T-helper 2 cell treated with Interferon-gamma antibody and Interleukin-4, amounts not matched to agents 100 ng/mL and 5 ng/mL, for 36 hours (primary cell): ENCODE results near the gene ZNF804B. TPM values are rescaled to one million over a fixed set of nuclear protein-coding genes. Genes with fewer than 3 reads are reported as not detected.

ENCODE experiments used
- intact Hi-C: fragments of 100-400 bp; cut with micrococcal nuclease; formaldehyde crosslinking; loops from one replicate; pipeline ENCODE4 v1.15.1; 2023
- total RNA-seq: library from RNA; stranded (reverse); gene quantifications from 2 replicates; pipeline ENCODE4 v1.2.3, GENCODE V29; 2022

Gene ZNF804B
- total RNA-seq: not detected in 2 replicates

GRCh38 chr7:88759230-88760135 is at the start of gene ZNF804B:
Gene ZNF804B (plus strand): TSS chr7:88759700. CDS start chr7:88759977, 277 bp downstream.
- intact Hi-C loops: no loop called here

DNA sequence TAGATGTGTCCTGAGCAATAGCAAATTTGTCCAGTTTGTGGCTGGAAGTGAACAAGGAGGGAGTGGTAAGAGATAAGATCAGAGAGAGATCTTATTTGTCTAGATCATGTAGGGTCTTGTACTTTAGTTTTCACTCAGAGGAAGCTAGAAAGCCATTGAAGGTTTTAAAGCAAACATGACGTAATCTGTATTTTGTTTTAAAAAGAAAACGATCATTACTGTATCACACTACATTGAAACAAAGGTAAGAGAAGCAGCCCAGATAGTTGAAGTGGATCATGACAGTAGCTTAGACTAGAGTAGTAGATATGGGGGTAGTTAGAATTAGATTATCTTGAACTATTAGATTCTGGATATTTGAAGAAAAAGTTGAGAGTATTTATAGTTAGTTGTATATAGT is 23.6 kb upstream of the ZNF804B start:
- intact Hi-C loops: no loop called here

GRCh38 chr7:88737632-88738031 is 21.9 kb upstream of the ZNF804B start:
- intact Hi-C loops: no loop called here

DNA sequence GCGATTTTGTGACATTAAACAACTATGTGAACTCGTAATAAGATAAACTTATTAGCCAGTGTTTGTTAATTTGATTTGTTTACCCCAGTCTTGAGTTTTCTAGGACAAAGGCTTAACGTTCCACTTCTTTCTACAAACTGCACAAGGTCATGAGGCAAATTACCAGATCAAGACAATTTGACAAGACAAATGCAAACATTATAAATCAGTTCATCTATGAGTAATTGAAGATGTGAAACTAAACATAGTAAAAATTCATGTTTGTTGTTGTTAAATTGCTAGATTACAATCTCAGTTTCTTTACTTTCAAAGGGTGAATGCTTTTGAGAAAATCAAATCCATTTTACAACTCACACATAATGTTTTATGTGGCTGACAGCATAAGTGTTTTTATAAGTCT is 13.4 kb upstream of the ZNF804B start:
- intact Hi-C loops: no loop called here

GRCh38 chr7:88756802-88757201 is 2.7 kb upstream of the ZNF804B start:
- intact Hi-C loops: no loop called here

DNA sequence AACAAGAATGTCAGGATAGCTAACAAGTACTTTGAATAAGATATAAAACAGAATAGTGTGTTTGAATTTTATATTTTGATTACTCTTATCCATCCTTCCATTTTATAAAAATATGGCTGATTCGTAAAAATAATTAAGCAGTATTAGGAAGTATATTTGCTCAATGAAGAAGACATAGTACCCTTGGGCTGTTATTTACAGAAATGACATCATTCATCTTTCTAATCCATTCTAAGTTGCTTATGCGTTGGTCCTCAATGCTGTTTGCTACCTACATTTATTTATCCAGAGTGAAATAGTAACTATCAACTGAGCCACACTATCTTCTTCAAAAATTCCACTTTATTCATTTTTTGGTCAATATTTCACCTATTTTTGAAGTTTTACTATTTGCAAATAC is 2.1 kb upstream of the ZNF804B start:
- intact Hi-C loops: no loop called here

GRCh38 chr7:88758381-88759229 is 895 bp upstream of the ZNF804B start:
- intact Hi-C loops: no loop called here

DNA sequence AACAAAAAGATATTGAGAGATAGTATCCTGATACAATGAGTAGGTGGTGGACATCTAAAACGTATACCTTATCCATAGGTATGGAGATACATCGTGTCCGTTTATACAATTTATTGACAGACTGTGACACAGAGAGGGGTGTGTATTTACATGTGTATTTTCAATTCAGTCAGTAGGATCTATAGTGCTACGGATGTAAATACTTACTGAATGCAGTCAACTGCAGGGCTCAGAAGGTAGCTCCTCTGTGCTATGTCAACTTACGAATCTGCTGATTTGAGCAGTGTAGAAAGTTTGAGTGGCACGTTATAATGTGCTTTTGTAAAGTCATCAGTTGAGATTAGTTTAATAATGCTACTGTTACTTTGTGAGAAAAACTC is 626 bp downstream of the ZNF804B start:
- intact Hi-C loops: no loop called here

- intact Hi-C loops: no loop called here
Observed at GRCh38 chr7:88761779-88762178, 2.3 kb downstream of the ZNF804B start.

GRCh38 chr7:88771417-88771816 is 11.9 kb downstream of the ZNF804B start:
- intact Hi-C loops: no loop called here

DNA sequence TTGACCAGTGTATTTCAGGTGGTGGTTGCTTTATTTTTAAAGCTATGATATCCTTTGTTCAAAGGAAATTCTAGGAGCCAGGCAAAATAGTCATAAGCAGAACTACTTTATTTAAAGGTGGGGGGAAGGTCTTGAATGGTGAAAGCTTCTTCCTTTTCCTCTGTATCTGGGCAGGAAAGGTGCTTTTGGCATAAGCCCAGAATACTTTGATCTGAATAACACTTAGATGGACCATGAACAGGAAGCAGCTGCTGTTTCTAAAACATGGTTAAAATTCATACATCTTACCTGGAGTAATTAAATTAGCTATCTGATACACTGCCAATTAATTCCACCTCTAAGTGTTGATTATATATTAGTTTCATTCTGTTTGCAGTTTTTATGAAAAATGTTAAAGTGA is 13.3 kb downstream of the ZNF804B start:
- intact Hi-C loops: no loop called here

- intact Hi-C loops: no loop called here
Observed at GRCh38 chr7:88775838-88776237, 16.3 kb downstream of the ZNF804B start.

GRCh38 chr7:88787777-88788176 is 28.3 kb downstream of the ZNF804B start:
- intact Hi-C loops: loop anchor here (5.0 kb wide), 2 partner anchors 545 to 1640 kb away; no protein-coding TSS in a partner anchor

DNA sequence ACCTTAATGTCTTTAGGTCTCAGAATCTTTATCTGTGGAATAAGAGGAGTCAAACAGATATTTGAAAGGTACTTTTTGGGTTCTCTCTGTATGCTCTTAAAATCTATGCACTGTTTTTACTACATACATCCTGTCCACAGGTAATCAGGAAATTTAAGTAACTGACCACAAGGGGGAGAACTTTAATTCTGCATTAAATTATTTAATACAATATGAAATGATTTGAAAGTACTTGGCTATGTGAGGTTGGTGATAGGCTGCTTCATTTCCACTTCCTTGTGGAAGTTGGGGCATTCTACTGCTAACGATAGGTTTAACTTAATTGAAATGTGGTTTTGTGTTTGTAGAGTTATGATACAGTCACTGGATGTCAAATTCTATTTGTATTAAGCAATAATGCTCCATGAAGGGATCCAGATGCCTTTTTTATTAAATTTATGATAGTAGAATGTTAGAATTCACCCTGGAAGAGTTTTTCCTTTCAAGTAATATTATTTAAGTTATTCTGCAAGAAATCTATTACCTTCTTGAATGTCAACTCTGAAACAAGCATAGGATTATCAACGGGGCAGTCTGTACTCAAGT is 30.1 kb downstream of the ZNF804B start:
- intact Hi-C loops: loop anchor here (1.0 to 5.0 kb wide), 3 partner anchors 547 to 1638 kb away; no protein-coding TSS in a partner anchor

DNA sequence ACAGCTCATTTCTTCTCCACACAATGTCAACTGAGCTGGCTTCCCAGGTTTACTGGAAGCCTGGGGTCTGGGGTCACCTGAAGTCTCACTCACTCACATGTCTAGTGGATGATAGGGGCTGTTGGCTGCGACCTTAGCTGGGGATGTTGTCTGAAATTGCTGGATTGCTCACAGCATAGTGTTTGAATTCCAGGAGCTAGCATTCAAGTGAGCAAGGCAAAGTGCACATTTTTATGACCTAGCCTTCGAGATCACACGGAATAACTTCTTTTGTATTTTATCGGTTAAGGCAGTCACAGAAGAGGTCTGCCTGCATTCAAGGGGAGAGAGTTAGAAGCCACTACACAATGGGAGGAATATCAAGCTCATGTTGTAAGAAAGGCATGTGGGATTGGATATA is 32.4 kb downstream of the ZNF804B start:
- intact Hi-C loops: no loop called here

DNA sequence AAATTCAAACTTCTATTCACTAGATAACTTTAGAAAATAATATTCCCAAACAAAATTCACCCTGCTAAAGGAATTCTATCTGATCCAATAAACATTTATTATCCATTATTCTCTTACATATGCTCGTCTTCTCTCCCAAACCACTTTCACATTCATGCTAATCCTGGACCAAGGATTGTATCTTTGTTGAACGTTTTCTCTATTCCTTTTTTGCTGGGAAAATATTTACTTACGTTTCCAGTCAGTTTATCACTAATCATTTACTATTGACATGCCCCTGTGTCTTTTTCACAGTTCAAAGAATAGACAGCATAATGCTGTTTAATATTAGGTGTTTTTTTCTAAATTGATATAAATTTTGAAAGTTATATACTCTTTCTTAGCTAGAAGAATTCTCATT is 32.9 kb downstream of the ZNF804B start:
- intact Hi-C loops: no loop called here

GRCh38 chr7:88795553-88795952 is 36.1 kb downstream of the ZNF804B start, which contains the start of gene TEX47:
Gene TEX47 (minus strand): TSS chr7:88795737. CDS start chr7:88794942, 795 bp downstream.
- intact Hi-C loops: no loop called here

- intact Hi-C loops: no loop called here
Observed at GRCh38 chr7:88801046-88801445, 41.5 kb downstream of the ZNF804B start.

DNA sequence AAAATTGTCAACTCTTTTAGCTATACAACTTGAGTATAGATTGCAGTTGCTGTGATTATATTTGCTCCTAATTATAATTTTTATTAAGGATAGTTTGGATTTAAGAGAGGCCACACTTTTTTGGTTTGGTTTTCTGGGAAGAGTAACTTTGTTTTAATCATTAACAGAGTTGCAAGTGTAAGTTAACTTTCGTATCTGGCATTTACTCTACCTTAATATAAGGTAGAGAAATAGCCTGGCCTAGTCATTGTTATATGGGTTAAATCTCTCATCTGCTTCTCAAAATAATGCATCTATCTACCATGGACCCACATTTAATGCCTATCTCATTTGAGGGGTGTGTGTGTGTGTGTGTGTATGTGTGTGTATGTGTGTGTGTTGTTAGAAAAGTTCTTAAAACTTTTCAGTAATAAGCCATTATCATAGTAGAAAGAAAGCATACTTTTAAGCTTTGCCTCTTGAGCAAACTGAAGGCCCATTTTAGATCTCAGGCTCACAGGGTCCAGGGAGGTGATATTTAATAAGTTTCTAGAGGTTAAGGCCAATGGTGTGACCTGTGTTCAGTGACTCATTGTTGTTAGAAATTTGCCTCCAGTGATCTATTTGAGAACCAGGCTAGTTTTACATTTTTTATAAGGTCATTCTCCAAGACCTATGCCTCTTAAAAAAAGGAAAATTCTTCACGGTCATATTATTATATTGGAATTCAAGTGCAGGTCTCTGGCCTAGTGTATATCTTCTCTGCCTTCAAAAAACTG is 47.0 kb downstream of the ZNF804B start:
- intact Hi-C loops: no loop called here

GRCh38 chr7:88818552-88818951 is 59.1 kb downstream of the ZNF804B start:
- intact Hi-C loops: no loop called here

DNA sequence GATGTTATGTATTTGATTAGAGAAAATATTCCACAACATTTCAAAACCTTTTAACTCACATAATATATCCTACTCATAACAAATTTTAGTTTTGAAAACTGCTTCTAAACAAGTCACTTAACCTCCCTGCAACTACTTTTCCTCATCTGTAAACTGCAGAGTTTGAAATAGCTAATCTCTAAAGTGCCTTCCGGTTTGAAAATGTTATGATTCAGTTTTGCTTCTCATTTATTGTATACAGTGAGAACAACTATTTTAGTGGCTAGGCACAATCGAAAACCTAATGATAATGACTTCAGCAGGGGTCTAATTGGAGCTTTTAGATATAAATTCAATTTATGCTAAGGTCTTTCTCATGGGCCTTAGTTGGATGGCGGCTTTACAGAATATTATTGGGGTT is 66.7 kb downstream of the ZNF804B start:
- intact Hi-C loops: no loop called here
